Erythroblast (primary cell): ENCODE measurements around the gene IL1RAP.

Source experiments
- DNase-seq, 2 experiments: peaks; one replicate each; lab custom pipeline; 2025; lab: John Stamatoyannopoulos, UW
- GATA1 ChIP-seq: IDR thresholded peaks from 2 replicates; pipeline ENCODE4 v1.6.1; 2011; ENCODE audit warnings: low read depth, mild to moderate bottlenecking, control low read depth, low read length, moderate library complexity
- POLR2A ChIP-seq: IDR thresholded peaks from 2 replicates; pipeline ENCODE4 v1.6.1; 2011; ENCODE audit warnings: mild to moderate bottlenecking, low read length

IL1RAP gene

DNA sequence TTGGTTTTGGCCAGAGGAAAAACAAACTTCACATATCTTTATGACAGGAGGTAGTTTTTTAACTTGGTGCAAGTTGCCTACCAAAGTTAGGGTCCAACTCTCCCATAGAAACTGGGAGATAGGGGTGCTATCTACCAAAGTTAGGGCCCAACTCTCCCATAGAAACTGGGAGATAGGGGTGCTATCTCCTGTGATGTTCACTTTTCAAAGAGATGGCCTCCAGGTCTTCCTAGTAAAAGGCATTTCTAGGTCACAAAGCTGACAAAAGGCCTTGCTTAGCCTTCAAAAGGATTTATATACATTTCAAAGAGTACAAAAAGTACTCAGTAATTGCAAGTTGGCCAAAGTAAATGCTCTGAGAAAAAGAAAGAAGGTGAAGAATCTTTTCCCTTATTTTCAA, 27.1 kb downstream of the IL1RAP start:
- TF ChIP-seq GATA1, result no peak
- TF ChIP-seq POLR2A, result no peak

GRCh38 chr3:190541560-190541959, 27.7 kb downstream of the IL1RAP start:
- DNase-seq, result no peak
- TF ChIP-seq GATA1 (no peak), POLR2A (no peak)

More for the DNA sequence above, 27.1 kb downstream of the IL1RAP start:
- no peak for DNase-seq

- DNase-seq, result no peak
- TF ChIP-seq POLR2A, result no peak
- TF ChIP-seq GATA1, result no peak
These were observed 29.0 kb downstream of the IL1RAP start for GRCh38 chr3:190542846-190543245.

DNA sequence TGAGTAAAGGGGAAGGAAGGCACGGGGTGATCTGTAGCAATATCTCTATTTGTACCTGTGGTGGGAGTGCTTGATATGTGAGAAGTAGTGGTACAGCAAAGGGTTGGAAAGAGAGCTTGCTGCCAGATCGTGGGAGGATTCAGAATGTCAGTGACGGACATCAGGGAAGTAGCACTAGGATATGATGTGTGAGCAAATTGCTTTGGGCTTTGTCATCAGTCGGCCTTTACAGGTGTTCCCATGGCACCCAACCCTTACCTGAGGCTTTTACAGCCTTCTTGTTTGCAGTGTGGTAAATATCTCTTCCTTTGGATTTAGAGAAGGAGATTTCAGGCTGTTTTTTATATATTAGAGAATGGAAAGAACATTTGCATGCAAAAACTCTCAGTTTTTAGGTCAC, 29.8 kb downstream of the IL1RAP start:
- TF ChIP-seq POLR2A (no peak), GATA1 (no peak)

GRCh38 chr3:190545191-190545590, 31.3 kb downstream of the IL1RAP start:
- no peak for DNase-seq
- no peak for TF ChIP-seq GATA1
- TF ChIP-seq POLR2A, result no peak

More for the DNA sequence above, 29.8 kb downstream of the IL1RAP start:
- DNase-seq, result no peak

DNA sequence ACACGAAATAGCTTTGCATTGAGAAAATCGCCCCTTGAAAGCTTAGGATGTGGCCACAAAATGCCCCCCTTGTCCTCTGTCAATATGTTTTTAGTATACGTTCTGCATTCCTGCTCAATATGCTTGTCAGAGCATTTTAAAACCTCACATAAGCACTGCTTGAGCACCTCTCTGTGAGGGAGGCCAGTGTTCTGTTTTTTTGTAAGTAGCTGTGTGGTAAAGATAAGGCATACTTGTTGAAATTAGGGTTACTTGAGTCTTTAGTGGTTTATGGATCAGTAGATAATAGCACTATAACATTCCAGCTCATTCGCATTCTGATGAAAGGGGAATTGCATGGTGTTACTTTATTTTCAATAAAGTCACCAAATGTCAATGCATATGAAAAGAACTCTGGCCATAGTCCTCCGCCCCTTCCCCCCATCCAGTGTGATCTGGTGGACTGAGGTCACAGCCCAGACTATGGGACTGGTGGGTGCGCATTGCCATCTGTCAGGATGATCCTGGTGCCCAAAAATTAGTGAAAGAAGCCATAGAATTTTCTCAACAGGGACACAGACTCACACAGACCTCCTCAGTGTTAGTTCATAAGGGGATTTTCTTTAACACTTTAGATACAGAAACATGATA, 33.1 kb downstream of the IL1RAP start:
- DNase-seq, result peak; percentile 72 to 81
- TF ChIP-seq GATA1 (no peak), POLR2A (no peak)

DNA sequence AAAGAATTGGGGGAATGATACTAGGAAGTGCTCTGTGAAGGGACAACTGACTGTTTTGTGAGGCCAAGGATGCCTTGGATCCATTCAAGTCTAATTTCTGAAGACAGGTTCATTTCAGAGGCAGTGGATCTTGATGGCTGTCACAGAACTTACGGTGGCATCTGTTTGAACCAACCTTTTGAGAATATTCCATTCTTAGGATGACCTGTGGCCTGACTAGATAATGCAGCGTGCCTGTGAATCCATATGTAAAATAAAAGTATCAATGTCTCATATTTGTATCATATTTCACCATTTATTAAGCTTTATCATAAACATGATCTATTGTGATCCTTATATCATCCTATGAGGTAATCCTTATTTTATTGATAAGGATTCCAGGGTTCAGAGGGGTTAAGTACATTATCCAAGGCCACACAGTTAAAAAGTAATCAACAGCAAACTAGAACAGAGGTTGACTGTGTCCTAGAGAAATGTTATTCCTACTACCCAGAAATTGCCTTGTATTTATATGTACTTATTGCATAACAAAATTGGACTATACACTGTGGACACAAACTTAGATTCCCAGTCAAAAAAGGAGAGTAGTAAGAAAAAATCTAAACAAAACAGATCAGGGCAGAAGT, 34.3 kb downstream of the IL1RAP start:
- DNase-seq, result no peak
- TF ChIP-seq GATA1 (no peak), POLR2A (no peak)

- TF ChIP-seq GATA1 (no peak), POLR2A (no peak)
- no peak for DNase-seq
These were observed 38.1 kb downstream of the IL1RAP start for GRCh38 chr3:190552021-190552420.

GRCh38 chr3:190552969-190553759, 39.3 kb downstream of the IL1RAP start:
- TF ChIP-seq GATA1, result no peak
- TF ChIP-seq POLR2A, result no peak
- no peak for DNase-seq

GRCh38 chr3:190554197-190554596, 40.3 kb downstream of the IL1RAP start:
- TF ChIP-seq GATA1 (no peak), POLR2A (no peak)
- DNase-seq, result no peak

GRCh38 chr3:190556351-190556750, 42.5 kb downstream of the IL1RAP start:
- TF ChIP-seq GATA1, result no peak
- no peak for TF ChIP-seq POLR2A
- DNase-seq, result no peak

DNA sequence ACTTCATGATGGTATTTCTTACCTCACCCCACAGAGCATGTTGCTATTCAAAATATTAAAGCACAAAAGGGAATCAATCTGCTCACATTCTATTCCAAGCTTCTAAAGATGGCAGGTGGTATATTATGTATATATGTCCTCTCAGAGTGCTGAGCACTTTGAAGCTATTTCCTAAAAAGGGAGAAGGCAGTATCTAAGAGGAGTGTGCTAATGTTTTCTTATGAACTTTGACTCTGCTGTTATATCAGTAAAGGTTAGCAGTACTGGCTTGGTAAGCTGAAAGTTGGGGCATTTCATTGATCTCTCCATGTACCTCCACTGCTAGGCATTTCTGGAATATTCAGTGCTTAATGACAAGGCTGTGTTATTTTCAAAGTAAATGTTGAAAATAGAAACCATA, 43.4 kb downstream of the IL1RAP start:
- TF ChIP-seq GATA1 (no peak), POLR2A (no peak)
- DNase-seq, result no peak

- no peak for DNase-seq
- TF ChIP-seq POLR2A, result no peak
- TF ChIP-seq GATA1, result no peak
These were observed 44.4 kb downstream of the IL1RAP start for GRCh38 chr3:190558316-190558715.

GRCh38 chr3:190558796-190559195, 44.9 kb downstream of the IL1RAP start:
- TF ChIP-seq POLR2A (no peak), GATA1 (no peak)
- DNase-seq, result no peak
